NCI-H460 (cell line): ENCODE results near the gene PCSK4. TPM values are rescaled to one million over a fixed set of nuclear protein-coding genes. Genes with fewer than 3 reads are reported as not detected.
"Not testable (repeated sequence)": the region's sequence is repeated elsewhere in the genome, so short reads cannot be mapped to it uniquely, and the experiment has no call there.

ENCODE experiments used
- DNase-seq: peaks from one replicate; pipeline ENCODE4 v3.0.0-alpha.2; 2016; ENCODE audit warnings: low read depth; ENCODE audit errors: extremely low read depth
- total RNA-seq: library from RNA; depleted of rRNA; stranded (reverse); fragments of >200 nt; shearing (Covaris generic); gene quantifications from 2 replicates; pipeline ENCODE4 v1.2.3, GENCODE V29; 2014; rRNA removed

PCSK4 gene
- total RNA-seq, 1 experiment from 2014 or later, result 0.79 TPM

- DNase-seq, result no peak
These were observed 48.3 kb downstream of the PCSK4 start for GRCh38 chr19:1441677-1442438.

- no peak for DNase-seq
These were observed 49.1 kb downstream of the PCSK4 start for GRCh38 chr19:1441022-1441426.

- DNase-seq, result no peak
These were observed 49.7 kb downstream of the PCSK4 start for GRCh38 chr19:1440418-1440801.

GRCh38 chr19:1439525-1440417 lies 50.4 kb downstream of the PCSK4 start:
- DNase-seq, result not testable (repeated sequence)

- no peak for DNase-seq
These were observed 51.2 kb downstream of the PCSK4 start for GRCh38 chr19:1438933-1439354.

- peak; percentile 86 for DNase-seq
These were observed 51.9 kb downstream of the PCSK4 start, which contains the start of gene RPS15 for GRCh38 chr19:1438035-1438932. TSS of gene RPS15 (plus strand) at chr19:1438396. CDS start at chr19:1438426, 30 bp downstream.

- no peak for DNase-seq
These were observed 52.5 kb downstream of the PCSK4 start for GRCh38 chr19:1437609-1438008.

GRCh38 chr19:1435378-1435989 lies 54.7 kb downstream of the PCSK4 start:
- DNase-seq, result no peak

- DNase-seq, result no peak
These were observed 55.5 kb downstream of the PCSK4 start for GRCh38 chr19:1434577-1435060.

GRCh38 chr19:1434040-1434366 lies 56.1 kb downstream of the PCSK4 start:
- DNase-seq, result no peak

- DNase-seq, result no peak
These were observed 56.8 kb downstream of the PCSK4 start for GRCh38 chr19:1433119-1434039.

GRCh38 chr19:1432507-1432887 lies 57.7 kb downstream of the PCSK4 start:
- DNase-seq, result no peak

GRCh38 chr19:1431759-1432506 lies 58.2 kb downstream of the PCSK4 start:
- no peak for DNase-seq

Other genes with a start within 250 kb of the PCSK4 start
- 37.2 and 37.8 TPM in 2 replicates for gene ATP5F1D, start 248.6 kb downstream of the PCSK4 start, total RNA-seq
- gene MIDN, start 241.8 kb downstream of the PCSK4 start, total RNA-seq, result 16.5 and 21.4 TPM in 2 replicates
- gene CIRBP, start 221.0 kb downstream of the PCSK4 start, total RNA-seq, result 134 and 148 TPM in 2 replicates
- gene FAM174C, start 214.8 kb downstream of the PCSK4 start, total RNA-seq, result 42.7 and 59.3 TPM in 2 replicates
- gene EFNA2, start 204.5 kb downstream of the PCSK4 start, total RNA-seq, result 0.62 TPM in 1 of 2 replicates, not detected in the other
- gene NDUFS7, start 106.4 kb downstream of the PCSK4 start, total RNA-seq, result 52.3 and 78.2 TPM in 2 replicates
- 9.7 and 10.3 TPM in 2 replicates for gene GAMT, start 88.8 kb downstream of the PCSK4 start, total RNA-seq
- gene DAZAP1, start 82.8 kb downstream of the PCSK4 start, total RNA-seq, result 101 and 122 TPM in 2 replicates
- 1,189 and 1,346 TPM in 2 replicates for gene RPS15, start 52.0 kb downstream of the PCSK4 start, total RNA-seq
- gene APC2, start 40.2 kb downstream of the PCSK4 start, total RNA-seq, result 0.02 TPM in 1 of 2 replicates, not detected in the other
- 21.0 and 28.9 TPM in 2 replicates for gene C19orf25, start 11.1 kb downstream of the PCSK4 start, total RNA-seq
- 0.79 and 0.92 TPM in 2 replicates for gene REEP6, start 831 bp upstream of the PCSK4 start, total RNA-seq
- gene ADAMTSL5, start 22.7 kb upstream of the PCSK4 start, total RNA-seq, result 0.57 and 1.0 TPM in 2 replicates
- 0.05 TPM in 1 of 2 replicates, not detected in the other for gene PLK5, start 33.7 kb upstream of the PCSK4 start, total RNA-seq
- gene MEX3D, start 78.0 kb upstream of the PCSK4 start, total RNA-seq, result 11.5 and 16.9 TPM in 2 replicates
- gene MBD3, start 102.5 kb upstream of the PCSK4 start, total RNA-seq, result 70.8 and 77.2 TPM in 2 replicates
- gene UQCR11, start 115.1 kb upstream of the PCSK4 start, total RNA-seq, result 83.7 and 102 TPM in 2 replicates
- gene TCF3, start 162.3 kb upstream of the PCSK4 start, total RNA-seq, result 44.8 and 50.1 TPM in 2 replicates